ENCODE measurements around the gene PDZK1.
"Not testable (repeated sequence)": the region's sequence is repeated elsewhere in the genome, so short reads cannot be mapped to it uniquely, and the experiment has no call there.

GRCh38 chr1:145643990-145644389 lies 63.2 kb downstream of the PDZK1 start:
- TF ChIP-seq POLR2A (IDR thresholded peaks at IDR 0.05; ENCODE audit: borderline replicate concordance, extremely low read depth, insufficient read depth, insufficient read length); MAX (IDR thresholded peaks at IDR 0.05); CTCF (IDR thresholded peaks at IDR 0.05 in 2 of 3, conservative IDR thresholded peaks at IDR 0.05 in 1 of 3; ENCODE audit: borderline replicate concordance in 1 of 3, insufficient read depth in 1 of 3, low read depth in 2 of 3, low read length in 2 of 3): not testable (repeated sequence)
